GM15510 (cell line): Measurements from ENCODE around the gene SARDH.

ENCODE experiments used
- POLR2A ChIP-seq: IDR thresholded peaks from 3 replicates; pipeline ENCODE4 v1.6.1; 2011; ENCODE audit warnings: borderline replicate concordance; ENCODE audit not compliant: insufficient read length; ENCODE audit errors: extremely low read depth

SARDH gene

GRCh38 chr9:133661846-133662540 is 76.2 kb downstream of the SARDH start:
- TF ChIP-seq POLR2A = no peak

GRCh38 chr9:133659516-133659915 is 78.6 kb downstream of the SARDH start:
- TF ChIP-seq POLR2A = no peak

GRCh38 chr9:133658442-133659431 is 79.4 kb downstream of the SARDH start:
- TF ChIP-seq POLR2A = no peak

DNA sequence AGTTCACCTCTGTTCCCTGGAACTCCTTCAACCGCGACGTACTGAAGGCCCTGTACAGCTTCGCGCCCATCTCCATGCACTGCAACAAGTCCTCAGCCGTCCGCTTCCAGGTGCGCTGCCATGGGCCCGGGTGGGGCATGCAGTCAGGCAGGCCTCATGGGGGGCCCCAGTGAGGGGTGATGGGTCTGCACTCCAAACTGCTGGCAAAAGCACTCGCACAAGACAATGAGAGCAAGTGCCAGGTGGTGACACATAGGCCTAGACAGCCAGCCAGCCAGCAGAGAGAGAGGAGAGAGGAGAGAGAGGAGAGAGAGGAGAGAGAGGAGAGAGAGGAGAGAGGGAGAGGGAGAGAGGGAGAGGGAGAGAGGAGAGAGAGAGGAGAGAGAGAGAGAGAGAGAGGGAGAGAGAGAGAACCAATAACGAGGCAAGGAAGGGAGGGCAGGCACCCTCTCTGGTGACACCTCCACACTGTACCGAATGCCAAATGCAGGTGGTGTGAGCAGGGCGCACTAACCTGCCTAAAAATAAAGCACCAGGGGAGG is 81.0 kb downstream of the SARDH start:
- no peak for TF ChIP-seq POLR2A

DNA sequence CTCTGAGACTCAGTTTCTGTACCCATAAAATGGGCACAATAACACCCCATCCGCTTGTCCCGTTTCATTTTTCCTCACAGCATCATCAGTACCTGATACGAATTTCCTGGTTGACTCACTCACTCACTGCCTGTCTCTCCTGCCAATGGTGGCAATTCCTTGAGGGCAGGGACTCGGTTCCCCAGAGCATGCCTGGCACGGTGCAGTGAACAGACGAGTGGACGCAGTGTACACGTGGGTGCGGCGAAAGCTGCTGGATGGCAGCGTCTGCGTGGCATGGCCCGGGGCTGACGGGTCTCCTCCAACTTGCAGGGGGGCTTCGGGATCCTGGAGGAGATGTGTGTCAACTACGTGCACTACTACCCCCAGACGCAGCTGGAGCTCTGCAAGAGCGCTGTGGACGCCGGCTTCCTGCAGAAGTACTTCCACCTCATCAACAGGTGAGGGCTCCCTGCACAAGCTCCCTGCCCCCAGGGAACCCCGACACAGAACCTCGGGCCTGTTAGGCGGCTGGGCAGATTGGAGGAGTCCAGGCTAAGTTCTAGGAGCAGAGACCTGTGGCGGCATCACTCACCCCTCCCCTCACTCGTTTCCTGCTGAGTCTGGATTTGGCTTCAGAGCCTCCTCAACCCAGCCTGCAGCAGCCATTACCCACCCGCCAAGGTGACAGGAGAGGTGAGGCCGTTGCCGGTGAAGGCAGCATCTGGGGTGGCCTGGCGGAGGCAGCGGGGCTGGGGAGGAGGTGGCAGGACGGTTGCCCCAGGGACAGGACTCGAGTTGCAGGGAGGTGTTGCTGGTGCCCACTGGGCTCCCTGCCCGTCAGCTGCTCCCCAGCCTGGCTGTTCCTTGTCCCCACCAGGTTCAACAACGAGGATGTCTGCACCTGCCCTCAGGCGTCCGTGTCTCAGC is 81.7 kb downstream of the SARDH start:
- TF ChIP-seq POLR2A = no peak

DNA sequence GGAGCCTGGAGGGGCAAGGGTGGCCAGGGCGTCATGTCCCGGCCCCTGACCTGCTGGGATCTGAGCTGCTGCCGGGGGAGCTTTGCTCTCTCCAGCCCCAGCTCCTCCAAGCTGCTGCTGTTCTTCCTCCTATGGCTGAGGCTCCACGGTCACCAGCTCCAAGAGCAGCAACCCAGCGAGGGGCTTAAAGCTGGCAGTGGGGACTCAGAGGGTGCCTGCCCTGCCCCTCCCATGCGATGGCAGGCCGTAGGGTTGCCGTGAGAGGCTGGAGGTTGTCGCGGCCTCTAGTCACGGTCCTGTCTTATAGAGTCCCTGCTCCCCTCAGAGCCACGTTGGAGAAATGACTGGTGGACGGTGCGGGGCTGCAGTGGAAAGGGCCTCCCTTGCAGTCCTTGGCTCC is 82.5 kb downstream of the SARDH start:
- TF ChIP-seq POLR2A = no peak

DNA sequence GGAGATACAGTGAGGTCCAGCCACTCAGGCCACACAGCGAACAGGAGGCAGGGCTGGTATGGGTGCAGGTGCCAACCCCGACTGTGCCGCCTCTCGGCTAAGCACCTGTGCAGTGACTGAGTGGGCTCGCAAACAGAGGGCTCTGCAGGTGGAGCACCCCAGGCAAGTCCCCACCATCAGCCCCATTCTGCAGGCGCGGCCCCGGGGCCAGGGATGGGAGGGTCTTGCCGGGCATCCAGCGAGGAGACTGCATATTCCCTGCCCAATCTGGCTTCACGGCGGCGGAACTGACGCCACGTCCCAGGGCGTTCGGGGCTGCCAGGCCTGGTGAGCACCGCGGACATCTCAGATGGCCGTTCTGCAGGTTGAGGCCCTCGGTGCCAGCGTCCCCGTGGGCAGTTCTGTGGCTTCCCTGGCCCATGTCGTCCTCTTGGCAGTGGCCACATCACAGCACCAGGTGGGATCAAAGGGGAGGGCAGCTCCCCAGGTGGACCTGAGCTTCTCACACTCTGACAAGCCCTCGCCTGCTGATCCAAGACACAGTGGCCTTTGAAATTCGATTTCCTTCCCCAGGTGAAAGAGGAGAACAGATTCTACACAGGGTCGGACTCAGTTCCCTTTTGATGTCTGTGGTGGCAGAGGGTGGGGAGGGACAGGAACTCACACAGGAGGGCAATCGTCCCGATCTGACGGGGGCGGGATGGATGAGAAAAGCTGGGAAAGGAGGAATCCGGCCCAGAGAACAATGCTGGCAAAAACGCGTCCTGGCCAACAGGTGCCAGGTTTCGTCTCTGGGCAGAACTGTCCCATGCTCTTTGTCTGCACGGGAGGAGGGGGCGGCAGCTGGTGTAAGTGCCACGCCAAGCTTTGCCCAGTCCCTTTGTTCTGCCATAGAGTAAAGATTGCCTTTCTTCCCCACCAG is 83.2 kb downstream of the SARDH start:
- no peak for TF ChIP-seq POLR2A

- TF ChIP-seq POLR2A = no peak
Measured at GRCh38 chr9:133653638-133654037, 84.5 kb downstream of the SARDH start.

GRCh38 chr9:133650026-133650425 is 88.1 kb downstream of the SARDH start:
- no peak for TF ChIP-seq POLR2A

DNA sequence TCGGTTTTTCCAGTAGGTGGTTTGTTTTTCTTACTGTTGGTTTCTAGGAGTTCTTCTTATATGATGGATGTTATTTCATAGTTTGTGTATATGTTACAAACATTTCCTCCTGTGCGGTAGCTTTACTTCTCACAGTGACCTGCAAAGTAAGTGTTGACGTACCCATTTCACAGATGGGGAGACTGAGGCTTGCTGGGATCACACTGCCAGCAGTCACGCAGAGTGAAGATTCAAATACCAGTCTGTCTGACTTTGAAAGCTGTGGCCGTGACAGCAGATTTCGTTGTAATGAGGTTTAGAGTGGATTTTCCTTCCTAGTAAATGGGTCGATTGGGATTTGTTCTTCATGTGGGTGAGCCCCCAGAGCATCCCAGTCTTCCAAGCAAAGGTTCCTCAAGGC is 89.0 kb downstream of the SARDH start:
- no peak for TF ChIP-seq POLR2A

DNA sequence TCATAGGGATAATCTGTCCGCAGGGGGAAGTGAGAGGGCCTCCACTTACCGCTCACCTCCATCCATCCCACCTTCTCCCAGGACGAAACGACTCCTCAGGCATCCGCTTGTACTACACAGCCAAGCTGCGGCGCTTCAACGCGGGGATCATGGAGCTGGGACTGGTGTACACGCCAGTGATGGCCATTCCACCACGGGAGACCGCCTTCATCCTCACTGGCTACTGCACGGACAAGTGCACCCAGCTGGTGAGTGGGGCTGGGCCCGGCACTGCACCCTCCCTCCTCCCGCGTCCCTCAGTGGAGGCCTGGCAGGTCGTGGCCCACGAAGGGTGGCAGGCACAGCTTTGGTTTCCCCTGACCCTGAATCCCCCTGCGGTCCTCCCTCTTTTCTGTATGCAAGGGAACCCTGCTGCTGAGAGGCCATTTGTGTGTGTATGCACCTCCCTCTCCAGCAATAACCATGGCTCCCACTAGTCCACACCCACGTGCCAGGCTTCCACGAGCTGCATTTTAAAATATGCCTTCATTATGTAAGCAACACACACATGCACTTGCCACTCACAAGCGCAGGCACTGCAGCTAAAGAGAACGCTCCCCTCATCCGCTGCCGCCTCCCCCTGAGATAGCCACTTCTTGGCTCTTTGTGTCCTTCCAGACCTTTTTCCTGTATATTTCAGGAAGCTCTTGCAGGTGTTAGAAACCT is 90.2 kb downstream of the SARDH start:
- TF ChIP-seq POLR2A = no peak

DNA sequence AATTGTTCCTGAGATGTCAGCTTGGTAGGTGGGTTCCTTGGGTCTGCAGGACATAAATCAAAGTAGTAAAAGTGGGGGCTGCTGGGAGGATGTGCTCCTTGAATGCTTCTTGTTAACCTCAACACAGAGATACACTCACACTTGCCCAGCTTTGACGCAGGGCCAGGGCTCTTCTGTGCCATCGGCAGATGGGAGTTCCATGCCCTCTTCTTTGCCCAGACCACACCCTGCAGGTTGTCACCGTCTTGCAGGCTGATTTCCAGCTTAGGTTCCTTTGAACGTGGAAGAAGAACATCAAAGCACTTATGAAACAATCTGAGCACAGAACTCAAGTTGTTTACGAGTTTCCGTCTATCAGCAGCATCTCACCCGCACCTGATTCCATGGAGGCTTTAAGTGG is 91.0 kb downstream of the SARDH start:
- TF ChIP-seq POLR2A = no peak
